K562 (cell line): ENCODE results near the gene HYCC2. TPM values are rescaled to one million over a fixed set of nuclear protein-coding genes. Genes with fewer than 3 reads are reported as not detected.

Source experiments
- BCL6 ChIP-seq: fragments of 250-450 bp; sonication (Bioruptor Pico); IDR thresholded peaks from 2 replicates; pipeline ENCODE4 v1.4.0; 2020
- EP400 ChIP-seq: fragments of 450-650 bp; IDR thresholded peaks from 2 replicates; pipeline ENCODE4 v1.6.1; 2017; ENCODE audit warnings: antibody characterized with exemption, mild to moderate bottlenecking, moderate library complexity
- NCOR1 ChIP-seq: fragments of 450-650 bp; IDR thresholded peaks from 2 replicates; pipeline ENCODE4 v1.6.1; 2016; ENCODE audit warnings: mild to moderate bottlenecking, moderate library complexity
- NEUROD1 ChIP-seq: fragments of 150-350 bp; IDR thresholded peaks from 2 replicates; pipeline ENCODE4 v1.6.1; 2014; ENCODE audit warnings: borderline replicate concordance, low read length, low read depth; ENCODE audit not compliant: partially characterized antibody
- PPARD ChIP-seq: fragments of 250-450 bp; sonication (Bioruptor Pico); IDR thresholded peaks from 2 replicates; pipeline ENCODE4 v1.8.0; 2022; ENCODE audit warnings: inconsistent platforms, mild to moderate bottlenecking, moderate library complexity
- PTBP1 ChIP-seq: fragments of 200-400 bp; formaldehyde crosslinking; IDR thresholded peaks from 2 replicates; pipeline ENCODE4 v1.6.1; 2017; ENCODE audit warnings: low read depth, low read length
- RBBP5 ChIP-seq: fragments of 200-600 bp; sonication (generic); IDR thresholded peaks from 2 replicates; pipeline ENCODE4 v1.6.1; 2012; ENCODE audit warnings: borderline replicate concordance, mild to moderate bottlenecking, low read length, control low read depth, inconsistent platforms; ENCODE audit not compliant: insufficient read depth, poor library complexity, severe bottlenecking
- SETDB1 ChIP-seq: IDR thresholded peaks from one replicate; pipeline ENCODE4 v1.6.1; 2012; ENCODE audit warnings: low read length, control low read depth, inconsistent platforms
- SNRNP70 ChIP-seq: fragments of 200-400 bp; formaldehyde crosslinking; optimal IDR thresholded peaks from 2 replicates; pipeline ENCODE3; 2017; ENCODE audit warnings: low read depth, low read length
- ZSCAN29 ChIP-seq: fragments of 450-650 bp; IDR thresholded peaks from 2 replicates; pipeline ENCODE4 v1.6.1; 2017
- polyA plus RNA-seq, 8 experiments: library from polyadenylated mRNA; depleted of rRNA in 4 of 8; stranded (reverse) in 5 of 8; unstranded in 3 of 8; fragments of >200 nt; fragmentation: Nextera tagmentation in 2 of 8; fragmentation: Illumina TruSeq in 1 of 8; extraction: Ambion mirVana in 2 of 8; extraction: Trizol in 1 of 8; gene quantifications; 2 replicates each; pipeline versions ENCODE4 v1.2.1 to v1.2.3, GENCODE V29; 2011 to 2014; ENCODE audit warnings: inconsistent platforms in 1 of 8, missing spikeins in 1 of 8
- total RNA-seq, 7 experiments: library from RNA; depleted of rRNA in 6 of 7; stranded (reverse); fragments of >200 nt in 6 of 7; fragmentation: Illumina TruSeq in 2 of 7; extraction: Trizol in 2 of 7; gene quantifications; 2 replicates each; pipeline versions ENCODE4 v1.2.1 to v1.2.3, GENCODE V29; 2011 to 2021; ENCODE audit warnings: low replicate concordance in 1 of 7
- TF ChIP-seq, protein P1 (sequence below), 2 experiments: fragments of 450-650 bp in 1 of 2; IDR thresholded peaks; 2 replicates each; pipeline ENCODE4 v1.6.1; 2011 to 2017; ENCODE audit warnings: low read depth in 2 of 2, antibody characterized with exemption in 1 of 2, borderline replicate concordance in 1 of 2, low read length in 1 of 2, mild to moderate bottlenecking in 1 of 2, mixed read lengths in 1 of 2; ENCODE audit not compliant: control insufficient read depth in 1 of 2
- TF ChIP-seq, protein P2 (sequence below): fragments of 450-650 bp; formaldehyde crosslinking; IDR thresholded peaks from 2 replicates; pipeline ENCODE4 v1.4.0; 2020; ENCODE audit warnings: mild to moderate bottlenecking, mixed read lengths
- TF ChIP-seq, protein P3 (sequence below), 3 experiments: IDR thresholded peaks in 2 of 3; conservative IDR thresholded peaks in 1 of 3; 2 replicates each; pipeline ENCODE4 v1.5.1; 2011 to 2012; ENCODE audit warnings: low read length in 3 of 3, mild to moderate bottlenecking in 3 of 3, control low read depth in 2 of 3, improper control_type of control experiment in 1 of 3, inconsistent platforms in 1 of 3, low read depth in 1 of 3, mixed read lengths in 1 of 3, moderate library complexity in 1 of 3; ENCODE audit not compliant: insufficient read depth in 2 of 3
- TF ChIP-seq, protein P4 (sequence below): sonication (generic); formaldehyde crosslinking; IDR thresholded peaks from 2 replicates; pipeline ENCODE4 v1.8.0; 2023; ENCODE audit warnings: mild to moderate bottlenecking, missing genetic modification reagents
- TF ChIP-seq, protein P5 (sequence below): sonication (generic); IDR thresholded peaks from 2 replicates; pipeline ENCODE4 v1.6.1; 2016

Gene HYCC2
- total and polyA plus RNA-seq, 9 of the 15 experiments (the other 6 are each of a cell fraction or from before 2014, with no cell fraction given): 5.4 to 20.0 (median 9.8) TPM

DNA sequence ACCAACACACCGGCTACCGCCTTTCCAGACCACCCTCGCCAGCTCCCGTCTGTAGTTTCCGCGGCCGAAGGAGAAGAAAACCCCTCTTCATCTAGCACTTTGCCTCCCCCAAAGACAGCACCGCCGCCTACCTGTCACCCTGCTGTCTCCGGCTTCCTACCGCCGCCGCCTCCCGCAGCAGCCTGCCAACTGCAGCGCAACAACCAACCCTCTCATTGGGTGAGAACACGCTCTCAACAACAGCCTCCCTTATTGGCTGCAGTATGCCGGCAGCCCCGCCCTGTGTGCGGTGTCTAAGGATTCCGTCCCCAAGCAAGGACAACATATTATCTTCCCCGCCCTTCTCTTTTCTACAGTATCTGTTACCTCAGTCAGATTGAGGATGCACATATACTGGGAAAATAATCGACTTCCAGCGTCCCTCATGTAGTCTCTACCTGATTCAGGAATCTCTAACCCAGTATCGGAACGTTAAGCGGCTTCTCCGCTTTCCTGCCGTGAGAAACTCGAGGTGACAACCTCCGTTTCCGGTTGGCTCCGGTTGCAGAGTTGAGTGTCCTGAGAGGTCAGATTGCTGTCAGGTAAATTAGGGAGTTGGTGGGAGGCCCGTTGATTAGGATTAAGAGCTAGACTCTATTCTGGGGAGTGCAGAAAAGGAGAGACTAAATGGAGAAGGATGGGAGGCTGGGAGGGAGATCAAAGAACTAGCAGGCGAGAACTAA is at the start of gene HYCC2, which contains the start of gene NDUFB3 (continued):
- TF ChIP-seq, protein P1, sequence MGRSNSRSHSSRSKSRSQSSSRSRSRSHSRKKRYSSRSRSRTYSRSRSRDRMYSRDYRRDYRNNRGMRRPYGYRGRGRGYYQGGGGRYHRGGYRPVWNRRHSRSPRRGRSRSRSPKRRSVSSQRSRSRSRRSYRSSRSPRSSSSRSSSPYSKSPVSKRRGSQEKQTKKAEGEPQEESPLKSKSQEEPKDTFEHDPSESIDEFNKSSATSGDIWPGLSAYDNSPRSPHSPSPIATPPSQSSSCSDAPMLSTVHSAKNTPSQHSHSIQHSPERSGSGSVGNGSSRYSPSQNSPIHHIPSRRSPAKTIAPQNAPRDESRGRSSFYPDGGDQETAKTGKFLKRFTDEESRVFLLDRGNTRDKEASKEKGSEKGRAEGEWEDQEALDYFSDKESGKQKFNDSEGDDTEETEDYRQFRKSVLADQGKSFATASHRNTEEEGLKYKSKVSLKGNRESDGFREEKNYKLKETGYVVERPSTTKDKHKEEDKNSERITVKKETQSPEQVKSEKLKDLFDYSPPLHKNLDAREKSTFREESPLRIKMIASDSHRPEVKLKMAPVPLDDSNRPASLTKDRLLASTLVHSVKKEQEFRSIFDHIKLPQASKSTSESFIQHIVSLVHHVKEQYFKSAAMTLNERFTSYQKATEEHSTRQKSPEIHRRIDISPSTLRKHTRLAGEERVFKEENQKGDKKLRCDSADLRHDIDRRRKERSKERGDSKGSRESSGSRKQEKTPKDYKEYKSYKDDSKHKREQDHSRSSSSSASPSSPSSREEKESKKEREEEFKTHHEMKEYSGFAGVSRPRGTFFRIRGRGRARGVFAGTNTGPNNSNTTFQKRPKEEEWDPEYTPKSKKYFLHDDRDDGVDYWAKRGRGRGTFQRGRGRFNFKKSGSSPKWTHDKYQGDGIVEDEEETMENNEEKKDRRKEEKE (IDR thresholded peaks at IDR 0.05; ENCODE audit: borderline replicate concordance in 1 of 2, control insufficient read depth in 1 of 2, low read depth in 2 of 2, low read length in 1 of 2): peak in 1 of 2 experiments; percentile 53; a peak in 1 of 4 replicates
- TF ChIP-seq BCL6 (CRISPR knock-in tag): no peak
- TF ChIP-seq, protein P2, sequence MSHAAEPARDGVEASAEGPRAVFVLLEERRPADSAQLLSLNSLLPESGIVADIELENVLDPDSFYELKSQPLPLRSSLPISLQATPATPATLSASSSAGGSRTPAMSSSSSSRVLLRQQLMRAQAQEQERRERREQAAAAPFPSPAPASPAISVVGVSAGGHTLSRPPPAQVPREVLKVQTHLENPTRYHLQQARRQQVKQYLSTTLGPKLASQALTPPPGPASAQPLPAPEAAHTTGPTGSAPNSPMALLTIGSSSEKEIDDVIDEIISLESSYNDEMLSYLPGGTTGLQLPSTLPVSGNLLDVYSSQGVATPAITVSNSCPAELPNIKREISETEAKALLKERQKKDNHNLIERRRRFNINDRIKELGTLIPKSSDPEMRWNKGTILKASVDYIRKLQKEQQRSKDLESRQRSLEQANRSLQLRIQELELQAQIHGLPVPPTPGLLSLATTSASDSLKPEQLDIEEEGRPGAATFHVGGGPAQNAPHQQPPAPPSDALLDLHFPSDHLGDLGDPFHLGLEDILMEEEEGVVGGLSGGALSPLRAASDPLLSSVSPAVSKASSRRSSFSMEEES (CRISPR knock-in tag): no peak
- no peak for TF ChIP-seq ZSCAN29
- TF ChIP-seq EP400: peak; percentile 92
- TF ChIP-seq RBBP5: peak; percentile 86
- TF ChIP-seq SETDB1: no peak
- TF ChIP-seq PPARD (CRISPR knock-in tag): no peak
- no peak for TF ChIP-seq NCOR1
- TF ChIP-seq, protein P3, sequence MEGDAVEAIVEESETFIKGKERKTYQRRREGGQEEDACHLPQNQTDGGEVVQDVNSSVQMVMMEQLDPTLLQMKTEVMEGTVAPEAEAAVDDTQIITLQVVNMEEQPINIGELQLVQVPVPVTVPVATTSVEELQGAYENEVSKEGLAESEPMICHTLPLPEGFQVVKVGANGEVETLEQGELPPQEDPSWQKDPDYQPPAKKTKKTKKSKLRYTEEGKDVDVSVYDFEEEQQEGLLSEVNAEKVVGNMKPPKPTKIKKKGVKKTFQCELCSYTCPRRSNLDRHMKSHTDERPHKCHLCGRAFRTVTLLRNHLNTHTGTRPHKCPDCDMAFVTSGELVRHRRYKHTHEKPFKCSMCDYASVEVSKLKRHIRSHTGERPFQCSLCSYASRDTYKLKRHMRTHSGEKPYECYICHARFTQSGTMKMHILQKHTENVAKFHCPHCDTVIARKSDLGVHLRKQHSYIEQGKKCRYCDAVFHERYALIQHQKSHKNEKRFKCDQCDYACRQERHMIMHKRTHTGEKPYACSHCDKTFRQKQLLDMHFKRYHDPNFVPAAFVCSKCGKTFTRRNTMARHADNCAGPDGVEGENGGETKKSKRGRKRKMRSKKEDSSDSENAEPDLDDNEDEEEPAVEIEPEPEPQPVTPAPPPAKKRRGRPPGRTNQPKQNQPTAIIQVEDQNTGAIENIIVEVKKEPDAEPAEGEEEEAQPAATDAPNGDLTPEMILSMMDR (IDR thresholded peaks at IDR 0.05 in 2 of 3, conservative IDR thresholded peaks at IDR 0.05 in 1 of 3; ENCODE audit: insufficient read depth in 2 of 3, low read depth in 1 of 3, low read length in 3 of 3): peak; percentile 38 to 47 (median 42); a peak in 4 of 6 replicates
- TF ChIP-seq PTBP1: no peak
- TF ChIP-seq, protein P4, sequence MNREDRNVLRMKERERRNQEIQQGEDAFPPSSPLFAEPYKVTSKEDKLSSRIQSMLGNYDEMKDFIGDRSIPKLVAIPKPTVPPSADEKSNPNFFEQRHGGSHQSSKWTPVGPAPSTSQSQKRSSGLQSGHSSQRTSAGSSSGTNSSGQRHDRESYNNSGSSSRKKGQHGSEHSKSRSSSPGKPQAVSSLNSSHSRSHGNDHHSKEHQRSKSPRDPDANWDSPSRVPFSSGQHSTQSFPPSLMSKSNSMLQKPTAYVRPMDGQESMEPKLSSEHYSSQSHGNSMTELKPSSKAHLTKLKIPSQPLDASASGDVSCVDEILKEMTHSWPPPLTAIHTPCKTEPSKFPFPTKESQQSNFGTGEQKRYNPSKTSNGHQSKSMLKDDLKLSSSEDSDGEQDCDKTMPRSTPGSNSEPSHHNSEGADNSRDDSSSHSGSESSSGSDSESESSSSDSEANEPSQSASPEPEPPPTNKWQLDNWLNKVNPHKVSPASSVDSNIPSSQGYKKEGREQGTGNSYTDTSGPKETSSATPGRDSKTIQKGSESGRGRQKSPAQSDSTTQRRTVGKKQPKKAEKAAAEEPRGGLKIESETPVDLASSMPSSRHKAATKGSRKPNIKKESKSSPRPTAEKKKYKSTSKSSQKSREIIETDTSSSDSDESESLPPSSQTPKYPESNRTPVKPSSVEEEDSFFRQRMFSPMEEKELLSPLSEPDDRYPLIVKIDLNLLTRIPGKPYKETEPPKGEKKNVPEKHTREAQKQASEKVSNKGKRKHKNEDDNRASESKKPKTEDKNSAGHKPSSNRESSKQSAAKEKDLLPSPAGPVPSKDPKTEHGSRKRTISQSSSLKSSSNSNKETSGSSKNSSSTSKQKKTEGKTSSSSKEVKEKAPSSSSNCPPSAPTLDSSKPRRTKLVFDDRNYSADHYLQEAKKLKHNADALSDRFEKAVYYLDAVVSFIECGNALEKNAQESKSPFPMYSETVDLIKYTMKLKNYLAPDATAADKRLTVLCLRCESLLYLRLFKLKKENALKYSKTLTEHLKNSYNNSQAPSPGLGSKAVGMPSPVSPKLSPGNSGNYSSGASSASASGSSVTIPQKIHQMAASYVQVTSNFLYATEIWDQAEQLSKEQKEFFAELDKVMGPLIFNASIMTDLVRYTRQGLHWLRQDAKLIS (CRISPR knock-in tag): peak; percentile 0; the same call in 1 of the 2 replicates
- TF ChIP-seq, protein P5, sequence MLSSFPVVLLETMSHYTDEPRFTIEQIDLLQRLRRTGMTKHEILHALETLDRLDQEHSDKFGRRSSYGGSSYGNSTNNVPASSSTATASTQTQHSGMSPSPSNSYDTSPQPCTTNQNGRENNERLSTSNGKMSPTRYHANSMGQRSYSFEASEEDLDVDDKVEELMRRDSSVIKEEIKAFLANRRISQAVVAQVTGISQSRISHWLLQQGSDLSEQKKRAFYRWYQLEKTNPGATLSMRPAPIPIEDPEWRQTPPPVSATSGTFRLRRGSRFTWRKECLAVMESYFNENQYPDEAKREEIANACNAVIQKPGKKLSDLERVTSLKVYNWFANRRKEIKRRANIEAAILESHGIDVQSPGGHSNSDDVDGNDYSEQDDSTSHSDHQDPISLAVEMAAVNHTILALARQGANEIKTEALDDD: 0 out of 2 replicates have a peak, but pooled peaks have one; percentile 29
- TF ChIP-seq SNRNP70: no peak
- TF ChIP-seq NEUROD1: peak; percentile 77
